CD4-positive, alpha-beta T cell treated with Interleukin-17A for 1 hour (primary cell): ENCODE data around the gene PPP4R1.
A peak's percentile ranks its signal among the peaks of the same experiment; 100 is the strongest.

Source experiments
- DNase-seq: peaks from one replicate; pipeline ENCODE4 v3.0.0-alpha.2; 2020

Gene PPP4R1

DNA sequence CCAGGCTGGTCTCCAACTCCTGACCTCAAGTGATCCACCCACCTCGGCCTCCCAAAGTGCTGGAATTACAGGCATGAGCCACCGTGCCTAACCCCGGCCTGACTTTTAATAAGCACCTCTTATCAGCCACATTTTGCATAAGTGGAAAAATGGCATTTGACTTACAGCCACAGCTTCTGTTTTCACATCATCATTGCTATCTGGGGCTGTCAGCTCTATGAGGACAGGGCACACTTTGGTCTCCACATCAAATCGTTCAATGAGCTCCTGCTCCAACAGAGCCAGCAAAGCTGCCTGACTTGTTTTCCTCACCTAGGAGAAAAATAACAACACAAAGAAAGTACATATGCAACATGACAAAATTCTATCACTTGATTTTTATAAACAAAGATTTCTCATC is 26.4 kb downstream of the PPP4R1 start:
- DNase-seq, result no peak

- DNase-seq, result no peak
These were observed 27.5 kb downstream of the PPP4R1 start for GRCh38 chr18:9586814-9587213.

GRCh38 chr18:9581667-9582066 is 32.7 kb downstream of the PPP4R1 start:
- DNase-seq, result no peak

- DNase-seq, result no peak
These were observed 36.1 kb downstream of the PPP4R1 start for GRCh38 chr18:9578306-9578705.

GRCh38 chr18:9577361-9577760 is 37.0 kb downstream of the PPP4R1 start:
- no peak for DNase-seq

DNA sequence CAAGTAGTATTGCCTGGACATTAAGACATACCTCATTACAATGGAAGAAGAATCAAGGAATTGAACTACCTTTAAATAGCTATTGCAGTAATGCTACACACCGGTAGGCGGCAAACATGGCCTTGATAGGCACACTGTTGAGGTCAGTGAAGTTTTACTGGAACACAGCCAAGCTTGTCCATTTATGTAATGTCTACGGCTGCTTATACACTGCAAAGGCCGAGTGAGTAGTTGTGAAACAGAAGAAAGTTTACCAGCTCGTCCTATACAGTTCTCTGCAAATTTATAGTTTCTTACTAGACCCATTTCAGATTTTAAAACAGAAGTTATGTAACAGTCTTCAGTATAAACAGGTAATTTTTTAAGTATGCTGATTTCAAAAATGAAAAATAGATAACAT is 38.8 kb downstream of the PPP4R1 start:
- peak; percentile 32 for DNase-seq

DNA sequence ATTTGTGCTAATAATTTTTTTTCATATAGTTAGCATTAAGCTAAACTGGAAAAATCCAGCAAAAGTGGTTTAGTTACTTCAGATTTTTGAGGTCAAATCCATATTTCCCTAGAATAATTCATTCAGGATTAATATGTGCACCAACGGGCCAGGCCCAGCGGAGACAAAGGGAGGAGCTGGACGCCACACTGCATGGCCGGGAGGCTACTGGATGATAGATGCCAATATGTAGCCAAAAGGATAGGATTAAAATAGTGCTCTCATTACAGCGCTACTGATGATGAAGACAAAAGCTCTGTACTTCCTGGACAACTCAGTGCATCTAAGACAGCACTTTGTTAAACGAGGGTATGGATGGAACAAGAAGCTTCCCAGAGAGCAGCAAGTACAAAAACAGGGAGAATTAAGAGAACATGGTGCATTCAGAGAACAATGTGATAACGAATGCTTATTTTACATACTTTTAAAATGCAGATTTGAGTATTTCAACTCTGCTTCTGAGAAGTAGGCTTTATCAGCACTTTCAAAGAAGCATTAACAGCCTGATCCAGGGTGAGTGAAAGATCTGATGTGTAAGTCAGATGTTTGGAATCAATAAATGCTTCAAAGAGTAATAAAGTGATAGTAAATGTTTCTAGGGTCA is 39.8 kb downstream of the PPP4R1 start:
- no peak for DNase-seq

GRCh38 chr18:9571546-9571945 is 42.8 kb downstream of the PPP4R1 start:
- no peak for DNase-seq

DNA sequence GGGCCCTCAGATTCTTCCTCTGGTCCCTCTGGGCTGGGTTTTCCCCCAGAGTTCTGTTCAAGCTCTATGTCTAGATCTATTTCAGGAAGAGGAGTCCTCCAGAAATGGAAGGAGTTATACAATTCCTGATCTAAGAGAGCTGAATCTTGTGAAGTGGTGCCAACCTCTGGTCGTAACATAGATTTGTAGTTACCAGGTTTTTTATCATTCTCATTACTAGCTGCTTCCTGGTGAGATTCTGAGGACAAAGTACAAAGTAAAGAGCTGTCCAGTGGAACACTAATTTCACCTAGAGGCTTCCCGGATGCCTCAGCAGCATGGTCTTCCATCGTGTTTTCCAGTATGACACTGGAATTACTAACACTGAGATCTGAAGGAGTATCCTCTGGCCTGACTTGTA is 44.1 kb downstream of the PPP4R1 start:
- DNase-seq, result no peak

GRCh38 chr18:9569178-9569577 is 45.2 kb downstream of the PPP4R1 start:
- no peak for DNase-seq

DNA sequence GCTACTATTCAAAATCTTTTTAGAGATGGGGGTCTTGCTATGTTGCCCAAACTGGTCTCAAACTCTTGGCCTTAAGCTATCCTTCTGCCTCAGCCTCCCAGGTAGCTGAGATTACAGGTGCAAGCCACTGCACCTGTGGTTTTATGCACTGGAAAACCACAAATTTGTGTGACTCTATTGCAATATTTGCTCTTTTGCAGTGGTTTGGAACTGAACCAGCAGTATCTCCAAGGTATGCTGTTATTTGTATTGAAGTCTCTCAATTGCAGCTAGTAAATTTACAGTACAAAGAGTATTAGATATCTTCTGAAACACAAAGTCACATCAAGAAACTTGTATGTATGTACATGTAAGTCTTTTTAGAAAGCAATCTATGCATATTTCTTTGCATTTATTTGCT is 46.2 kb downstream of the PPP4R1 start:
- DNase-seq, result no peak

- DNase-seq, result no peak
These were observed 49.0 kb downstream of the PPP4R1 start for GRCh38 chr18:9565407-9565806.

- no peak for DNase-seq
These were observed 51.0 kb downstream of the PPP4R1 start for GRCh38 chr18:9563331-9563730.

DNA sequence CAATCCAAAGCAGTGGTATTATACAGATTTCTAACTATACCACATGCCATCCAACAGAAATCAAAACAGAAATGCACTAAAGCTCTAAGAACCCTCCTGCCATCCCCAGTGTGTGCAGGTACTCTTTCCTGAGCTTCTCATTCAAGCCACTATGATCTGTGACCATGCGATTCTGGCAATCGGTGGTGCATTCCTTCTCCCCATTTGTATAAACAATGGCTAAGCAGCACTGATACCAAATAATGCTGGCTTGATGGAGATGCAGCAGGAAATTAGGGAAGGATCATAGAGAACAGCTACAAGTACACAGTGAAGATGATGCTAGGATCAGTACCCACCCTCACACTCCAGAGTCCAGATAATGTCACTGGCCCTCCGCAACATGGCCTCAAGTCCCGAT is 51.8 kb downstream of the PPP4R1 start:
- no peak for DNase-seq

- no peak for DNase-seq
These were observed 52.6 kb downstream of the PPP4R1 start for GRCh38 chr18:9561759-9562158.

GRCh38 chr18:9559253-9559652 is 55.1 kb downstream of the PPP4R1 start:
- no peak for DNase-seq

DNA sequence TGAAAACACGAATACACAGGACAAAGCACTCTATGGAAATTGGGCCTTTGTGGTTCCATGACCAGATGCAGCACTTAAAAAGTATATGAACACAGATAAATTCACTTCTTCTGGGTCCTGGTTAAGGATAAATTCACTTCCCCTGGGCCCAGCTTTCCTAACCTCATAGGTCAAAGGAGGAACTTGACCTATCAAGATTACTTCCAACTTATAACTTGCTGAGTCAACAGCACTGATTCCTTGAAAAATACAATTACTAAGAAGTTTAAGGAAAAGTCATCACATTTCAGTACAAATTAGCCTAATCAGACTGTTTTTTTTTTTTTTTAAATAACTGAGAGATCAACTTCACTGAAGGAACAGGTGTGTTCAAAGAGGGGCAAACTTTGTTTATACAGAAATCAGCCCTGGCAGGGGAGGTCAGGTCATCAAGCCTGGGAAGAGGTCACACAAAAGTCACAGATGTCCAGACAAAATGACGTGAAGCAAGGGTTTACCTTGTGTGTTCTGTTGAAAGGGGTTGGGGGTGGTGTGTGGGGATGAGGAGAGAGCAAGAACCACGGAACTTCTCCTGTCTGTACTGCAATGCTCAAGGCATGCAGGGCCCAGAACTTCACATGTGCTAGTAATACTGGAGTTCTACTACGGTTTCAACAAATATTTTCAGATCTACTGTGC is 55.8 kb downstream of the PPP4R1 start:
- DNase-seq, result no peak

- no peak for DNase-seq
These were observed 57.0 kb downstream of the PPP4R1 start for GRCh38 chr18:9557250-9557943.

- DNase-seq, result no peak
These were observed 61.7 kb downstream of the PPP4R1 start for GRCh38 chr18:9552616-9553015.

DNA sequence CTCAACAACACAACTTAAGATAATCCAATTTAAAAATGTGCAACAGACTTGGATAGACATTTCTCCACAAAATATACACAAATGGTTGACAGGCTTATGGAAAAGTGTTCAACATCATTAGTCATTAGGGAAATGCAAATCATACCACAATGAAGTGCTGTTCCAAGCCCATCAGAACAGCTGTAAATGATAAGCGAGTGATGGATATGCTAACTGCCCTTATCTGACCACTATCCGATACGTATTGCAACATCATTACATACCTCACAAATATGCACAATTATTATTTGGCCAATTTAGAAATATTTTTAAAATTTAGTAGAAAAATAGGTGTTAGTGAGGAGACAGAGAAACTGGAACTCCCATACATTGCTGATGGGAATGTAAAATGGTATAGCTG is 62.2 kb downstream of the PPP4R1 start:
- no peak for DNase-seq

- no peak for DNase-seq
These were observed 63.9 kb downstream of the PPP4R1 start for GRCh38 chr18:9550429-9550828.

GRCh38 chr18:9549405-9549804 is 65.0 kb downstream of the PPP4R1 start:
- no peak for DNase-seq

DNA sequence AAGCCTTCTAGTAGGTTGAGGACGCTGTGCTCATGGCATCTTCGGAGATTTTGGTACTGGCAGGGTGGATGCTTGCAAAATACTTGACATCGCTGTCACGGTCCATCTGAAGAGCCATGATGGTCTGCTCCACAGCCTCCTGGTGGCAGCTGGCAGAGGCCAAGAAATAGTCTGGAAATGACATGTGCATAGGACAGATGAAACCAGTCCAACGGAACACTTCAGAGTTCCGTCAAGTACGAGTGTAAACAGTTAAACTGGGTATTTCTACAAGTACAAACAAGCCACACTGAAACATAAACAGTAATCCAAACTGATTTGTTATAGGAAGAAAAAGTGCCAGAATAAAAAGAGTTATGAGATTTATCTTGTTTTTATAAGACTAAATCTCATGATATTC is 66.6 kb downstream of the PPP4R1 start:
- no peak for DNase-seq

DNA sequence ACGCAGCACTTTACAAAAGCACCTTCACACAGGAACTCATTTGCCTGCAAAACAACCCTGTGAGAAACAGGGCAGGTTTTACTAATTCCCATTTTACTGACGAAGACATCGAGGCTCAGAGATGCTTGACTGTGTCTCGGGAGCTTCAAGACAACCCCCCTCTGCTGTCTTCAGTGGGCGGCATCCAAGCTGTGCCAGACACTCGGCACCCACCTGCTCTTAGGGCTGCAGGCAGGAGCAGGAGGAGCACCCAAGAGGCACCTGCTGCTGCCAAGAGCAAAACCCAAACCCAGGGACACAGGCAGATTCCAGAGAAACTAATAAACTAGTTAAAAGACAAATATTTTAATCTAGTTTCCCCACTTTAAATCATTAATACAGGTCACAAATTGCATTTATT is 67.9 kb downstream of the PPP4R1 start:
- DNase-seq, result no peak
